RPMI7951 (cell line): ENCODE results near the gene NEXMIF. TPM values are rescaled to one million over a fixed set of nuclear protein-coding genes. Genes with fewer than 3 reads are reported as not detected.
"Not testable (repeated sequence)": the region's sequence is repeated elsewhere in the genome, so short reads cannot be mapped to it uniquely, and the experiment has no call there.

Experiments
- DNase-seq: peaks from one replicate; pipeline ENCODE4 v3.0.0-alpha.2; 2012; ENCODE audit warnings: low read depth
- total RNA-seq: library from RNA; depleted of rRNA; stranded (reverse); fragments of >200 nt; shearing (Covaris generic); gene quantifications from 2 replicates; pipeline ENCODE4 v1.2.3, GENCODE V29; 2014; rRNA removed

Gene NEXMIF
- total RNA-seq = not detected in 2 replicates

GRCh38 chrX:74925225-74926088 lies at the start of gene NEXMIF:
Gene NEXMIF, minus strand, starts transcription at chrX:74925452.
- peak; percentile 32 for DNase-seq

- DNase-seq = not testable (repeated sequence)
Observed at GRCh38 chrX:74961962-74962361, 36.7 kb upstream of the NEXMIF start.

- DNase-seq = no peak
Observed at GRCh38 chrX:74949717-74950116, 24.5 kb upstream of the NEXMIF start.

- DNase-seq = no peak
Observed at GRCh38 chrX:74940414-74940813, 15.2 kb upstream of the NEXMIF start.

DNA sequence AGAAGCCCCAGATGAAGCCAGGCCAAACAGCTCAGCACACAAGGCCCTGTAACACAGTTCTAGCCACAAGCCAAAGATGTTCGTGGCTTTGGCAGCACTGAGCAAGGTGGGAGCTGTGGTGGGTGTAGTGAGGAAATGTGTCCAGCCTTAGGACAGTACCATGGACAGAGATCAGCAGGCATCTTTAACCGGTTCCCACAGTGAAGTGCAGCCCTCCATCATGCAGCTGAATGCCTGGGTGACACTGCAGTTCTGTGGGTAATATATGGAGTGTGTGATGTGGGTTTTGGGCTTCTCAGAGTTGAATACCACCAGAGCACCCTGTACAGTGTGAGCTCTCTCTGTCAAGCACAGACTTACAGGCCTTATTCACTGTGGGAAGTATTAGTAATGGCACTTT lies 6.0 kb upstream of the NEXMIF start:
- no peak for DNase-seq

DNA sequence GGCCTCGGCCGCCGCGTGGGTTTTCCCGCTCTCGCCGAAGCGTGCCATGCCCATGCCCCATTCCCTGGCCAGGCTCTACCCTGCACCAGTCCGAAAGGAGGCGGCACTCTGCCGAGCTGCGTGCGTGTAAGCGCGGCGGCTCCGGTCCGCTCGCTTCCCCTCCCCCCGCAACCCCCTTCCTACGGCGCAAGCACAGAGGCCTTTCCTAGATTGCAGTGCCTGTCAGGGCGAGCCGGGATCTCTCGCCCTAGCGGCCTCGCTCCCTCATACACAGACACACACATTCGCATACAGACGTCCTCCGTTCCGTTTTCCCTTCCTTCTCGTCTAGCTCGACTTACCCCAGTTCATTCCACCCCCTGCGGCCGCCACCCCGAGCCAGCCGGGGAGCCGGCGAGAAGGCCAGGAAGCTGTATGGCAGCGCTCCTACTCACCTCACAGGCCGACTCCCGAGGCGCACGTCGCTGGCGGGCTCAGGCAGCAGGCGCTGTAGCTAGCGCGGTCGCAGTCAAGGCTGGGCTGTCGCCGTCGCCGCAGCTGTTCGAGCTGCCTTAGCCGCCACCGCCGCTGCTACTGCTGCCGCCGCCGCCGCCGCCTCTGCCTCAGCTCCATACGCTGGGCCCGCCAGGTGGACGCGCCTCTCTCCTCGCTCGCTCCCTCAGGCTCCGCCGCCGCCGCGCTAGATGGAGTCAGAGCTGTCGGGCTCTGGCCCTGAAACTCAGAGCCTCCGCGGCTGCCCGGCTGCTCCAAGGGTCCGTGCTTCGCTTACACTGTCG lies 615 bp downstream of the NEXMIF start:
- peak; percentile 1 for DNase-seq

- no peak for DNase-seq
Observed at GRCh38 chrX:74923942-74924448, 1.3 kb downstream of the NEXMIF start.

GRCh38 chrX:74922922-74923543 lies 2.2 kb downstream of the NEXMIF start:
- no peak for DNase-seq

- DNase-seq = no peak
Observed at GRCh38 chrX:74911494-74911893, 13.8 kb downstream of the NEXMIF start.

DNA sequence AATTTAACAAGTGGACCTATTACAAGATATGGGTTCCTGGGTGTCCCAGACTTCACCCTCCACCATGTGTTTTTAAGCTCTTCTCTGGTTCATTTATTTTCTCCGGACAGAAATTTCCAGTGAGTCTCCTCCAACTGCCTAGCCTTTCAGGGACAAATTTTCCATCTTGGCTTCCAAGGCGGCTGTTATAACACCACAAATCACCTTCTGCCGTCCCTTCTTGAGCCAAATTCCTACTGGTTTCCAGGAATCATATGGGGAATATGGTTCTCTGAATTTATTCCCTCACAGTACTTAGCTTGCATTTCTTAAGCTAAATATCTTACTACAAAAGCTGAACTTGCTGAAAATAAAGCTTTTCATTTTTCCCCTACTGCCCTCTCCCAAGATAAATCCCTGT lies 18.8 kb downstream of the NEXMIF start:
- no peak for DNase-seq

DNA sequence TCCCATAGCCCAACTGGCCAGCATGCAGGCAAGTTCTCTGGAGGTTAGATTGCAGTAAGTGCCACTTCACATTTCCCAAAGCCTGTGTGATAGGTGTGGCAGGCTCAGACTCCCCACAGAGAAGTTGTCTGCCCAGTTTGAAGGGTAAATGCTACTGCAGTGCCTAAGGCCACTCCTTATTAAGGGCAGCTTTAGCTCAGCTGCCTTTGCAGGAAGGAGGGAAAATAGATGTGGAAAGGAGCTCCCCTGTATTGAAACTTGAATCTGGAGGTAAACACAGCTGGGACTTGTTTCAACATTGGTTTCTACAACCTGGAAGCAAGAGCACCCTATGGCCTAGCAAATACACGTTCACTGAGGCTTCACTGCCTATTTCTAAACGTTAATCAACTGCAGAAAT lies 22.4 kb downstream of the NEXMIF start:
- DNase-seq = no peak

GRCh38 chrX:74892561-74892960 lies 32.7 kb downstream of the NEXMIF start:
- no peak for DNase-seq

GRCh38 chrX:74890676-74891430 lies 34.4 kb downstream of the NEXMIF start:
- DNase-seq = no peak

DNA sequence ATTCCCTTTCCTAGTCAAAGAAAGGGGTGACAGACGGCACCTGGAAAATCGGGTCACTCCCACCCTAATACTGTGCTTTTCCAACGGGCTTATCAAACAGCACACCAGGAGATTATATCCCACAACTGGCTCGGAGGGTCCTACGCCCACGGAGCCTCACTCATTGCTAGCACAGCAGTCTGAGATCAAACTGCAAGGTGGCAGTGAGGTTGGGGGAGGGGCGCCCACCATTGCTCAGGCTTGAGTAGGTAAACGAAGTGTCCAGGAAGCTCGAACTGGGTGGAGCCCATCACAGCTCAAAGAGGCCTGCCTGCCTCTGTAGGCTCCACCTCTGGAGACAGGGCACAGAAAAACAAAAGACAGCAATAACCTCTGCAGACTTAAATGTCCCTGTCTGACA lies 42.9 kb downstream of the NEXMIF start:
- DNase-seq = not testable (repeated sequence)

DNA sequence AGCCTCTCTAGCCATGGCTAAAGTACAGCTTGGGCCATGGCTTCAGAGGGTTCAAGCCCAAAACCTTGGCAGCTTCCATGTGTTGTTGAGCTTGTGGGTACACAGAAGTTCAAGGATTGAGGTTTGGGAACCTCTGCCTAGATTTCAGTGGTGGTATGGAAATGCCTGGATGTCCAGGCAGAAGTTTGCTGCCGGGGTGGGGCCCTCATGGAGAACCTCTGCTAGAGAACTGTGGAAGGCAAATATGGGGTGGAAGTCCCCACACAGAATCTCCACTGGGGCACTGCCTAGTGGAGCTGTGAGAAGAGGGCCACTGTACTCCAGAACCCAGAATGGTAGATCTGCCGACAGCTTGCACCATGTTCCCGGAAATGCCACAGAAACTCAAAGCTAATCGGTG lies 59.5 kb downstream of the NEXMIF start:
- no peak for DNase-seq

- no peak for DNase-seq
Observed at GRCh38 chrX:74853255-74853654, 72.0 kb downstream of the NEXMIF start.

GRCh38 chrX:74835566-74835965 lies 89.7 kb downstream of the NEXMIF start:
- DNase-seq = no peak

DNA sequence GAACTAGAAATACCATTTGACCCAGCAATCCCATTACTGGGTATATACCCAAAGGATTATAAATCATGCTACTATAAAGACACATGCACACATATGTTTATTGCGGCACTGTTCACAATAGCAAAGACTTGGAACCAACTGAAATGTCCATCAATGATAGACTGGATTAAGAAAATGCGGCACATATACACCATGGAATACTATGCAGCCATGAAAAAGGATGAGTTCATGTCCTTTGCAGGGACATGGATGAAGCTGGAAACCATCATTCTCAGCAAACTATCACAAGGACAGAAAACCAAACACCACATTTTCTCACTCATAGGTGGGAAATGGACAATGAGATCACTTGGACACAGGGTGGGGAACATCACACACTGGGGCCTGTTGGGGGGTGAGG lies 105.5 kb downstream of the NEXMIF start:
- DNase-seq = not testable (repeated sequence)

DNA sequence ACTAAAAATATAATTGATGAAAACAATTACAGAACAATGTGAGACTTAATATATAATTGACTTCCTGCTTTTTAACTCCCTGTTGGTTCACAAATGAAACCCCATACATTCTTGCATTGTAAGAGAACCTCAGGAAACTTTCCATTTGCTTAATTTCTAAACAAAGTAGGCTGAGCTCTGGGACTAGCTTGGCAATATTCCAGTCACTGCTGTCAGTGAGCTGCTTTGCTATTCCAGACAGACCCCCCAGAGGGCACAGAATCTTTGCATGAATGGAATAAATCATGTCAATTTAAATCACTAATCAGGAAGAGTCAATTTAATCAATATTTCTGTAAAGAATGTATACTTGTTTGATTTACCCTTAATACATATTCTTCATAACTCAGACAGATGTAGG lies 110.6 kb downstream of the NEXMIF start:
- DNase-seq = no peak

DNA sequence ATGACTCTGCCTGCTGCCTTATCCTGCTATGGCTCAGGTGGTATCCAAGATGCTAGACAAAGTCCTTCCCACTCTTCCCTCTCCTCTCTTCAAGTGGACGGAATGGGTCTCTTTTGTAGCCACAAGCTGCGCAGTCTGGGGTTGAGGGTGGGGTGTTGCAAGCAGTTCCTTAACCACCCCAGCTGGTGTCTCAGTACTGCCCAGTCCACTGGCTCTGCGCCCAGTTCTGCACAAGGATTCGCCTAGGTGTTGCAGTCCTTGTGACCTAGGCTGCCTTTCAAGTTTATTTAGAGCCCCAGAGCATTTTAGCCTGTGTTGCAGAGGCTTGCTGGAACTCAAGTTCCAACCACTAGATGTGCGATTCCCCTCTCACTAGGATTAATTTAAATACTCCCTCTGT lies 120.7 kb downstream of the NEXMIF start:
- DNase-seq = no peak

DNA sequence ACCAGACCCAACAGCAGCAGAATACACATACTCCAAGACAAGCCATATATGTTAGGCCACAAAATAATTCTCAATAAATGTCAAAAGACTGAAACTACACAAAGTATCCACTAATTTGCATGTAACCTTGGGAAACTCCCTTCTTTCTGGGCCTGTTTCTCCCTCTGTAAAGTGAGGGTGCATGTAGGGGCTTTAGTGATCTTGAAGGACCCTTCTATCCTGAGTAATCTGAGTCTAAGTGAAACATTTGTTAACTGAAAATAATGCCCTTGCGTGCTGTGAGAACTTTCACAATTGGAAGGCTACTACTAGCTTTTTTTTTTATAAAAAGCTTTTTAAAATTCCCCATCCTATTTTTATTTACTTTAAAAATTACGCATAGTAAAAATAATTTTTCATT lies 125.2 kb downstream of the NEXMIF start:
- DNase-seq = no peak
